ENCODE results near the gene PLXND1. TPM values are rescaled to one million over a fixed set of nuclear protein-coding genes. Genes with fewer than 3 reads are reported as not detected.

Gene PLXND1
- total RNA-seq, 1 donor from 2014 or later: 9.0 TPM

- Histone ChIP-seq H3F3A (ENCODE audit: low read depth) (peaks cover 47% of the 10 kb centered on the region), H3K79me2 (ENCODE audit: low read depth) (no peaks in the 10 kb centered on the region), H3K4me3 (no peak overlapping the region), H3K36me3 (no peaks in the 10 kb centered on the region), H3K4me2 (peak overlapping the region; percentile 92), H3K9ac (no peak overlapping the region), H3K4me1 (peaks cover 25% of the 10 kb centered on the region), H3K27ac (no peak overlapping the region), H3K27me3 (peaks cover 50% of the 10 kb centered on the region), H3K9me3 (ENCODE audit: low read depth) (no peaks in the 10 kb centered on the region), H4K20me1 (ENCODE audit: low read depth) (peaks cover 33% of the 10 kb centered on the region), H2AFZ (replicated peaks) (no peak overlapping the region)
- Mint-ChIP-seq H3K4me3 (peak overlapping the region; percentile 81), H3K27ac (no peak overlapping the region), H3K4me1 (peaks cover 61% of the 10 kb centered on the region), H3K36me3 (no peaks in the 10 kb centered on the region), H3K9me3 (peaks cover 2% of the 10 kb centered on the region), H3K27me3 (ENCODE audit: insufficient read depth, low read depth) (peaks cover 21% of the 10 kb centered on the region)
- DNase-seq (ENCODE audit: low spot score): no peak
- TF ChIP-seq EZH2 (IDR thresholded peaks at IDR 0.05) (no peak), CTCF (IDR thresholded peaks at IDR 0.05) (no peak), EZH2phosphoT487 (IDR thresholded peaks at IDR 0.05) (no peak)
These were observed 2.3 kb downstream of the PLXND1 start for GRCh38 chr3:129603991-129604749.

GRCh38 chr3:129603561-129603942, 2.9 kb downstream of the PLXND1 start:
- Mint-ChIP-seq H3K27ac (no peak overlapping the region), H3K4me1 (peaks cover 63% of the 10 kb centered on the region), H3K4me3 (peak overlapping the region; percentile 67), H3K36me3 (no peaks in the 10 kb centered on the region), H3K9me3 (peaks cover 2% of the 10 kb centered on the region), H3K27me3 (ENCODE audit: insufficient read depth, low read depth) (peaks cover 22% of the 10 kb centered on the region)
- H3K4me3 ChIP-seq: no peak overlapping the region
- no peaks in the 10 kb centered on the region for H3K9me3 ChIP-seq (ENCODE audit: low read depth)
- TF ChIP-seq CTCF (IDR thresholded peaks at IDR 0.05): no peak
- TF ChIP-seq EZH2phosphoT487 (IDR thresholded peaks at IDR 0.05): no peak
- no peak for TF ChIP-seq EZH2 (IDR thresholded peaks at IDR 0.05)
- H3K27ac ChIP-seq: no peak overlapping the region
- H2AFZ ChIP-seq (replicated peaks): no peak overlapping the region
- peaks cover 33% of the 10 kb centered on the region for H4K20me1 ChIP-seq (ENCODE audit: low read depth)
- peak overlapping the region; percentile 25 for H3K4me2 ChIP-seq
- no peak for DNase-seq (ENCODE audit: low spot score)
- no peaks in the 10 kb centered on the region for H3K36me3 ChIP-seq
- H3F3A ChIP-seq (ENCODE audit: low read depth): peaks cover 49% of the 10 kb centered on the region
- peaks cover 25% of the 10 kb centered on the region for H3K4me1 ChIP-seq
- H3K9ac ChIP-seq: no peak overlapping the region
- H3K27me3 ChIP-seq: peaks cover 48% of the 10 kb centered on the region
- no peaks in the 10 kb centered on the region for H3K79me2 ChIP-seq (ENCODE audit: low read depth)

GRCh38 chr3:129602730-129603560, 3.5 kb downstream of the PLXND1 start:
- H3K79me2 ChIP-seq (ENCODE audit: low read depth): no peaks in the 10 kb centered on the region
- peaks cover 42% of the 10 kb centered on the region for H3K27me3 ChIP-seq
- peak; percentile 60 for DNase-seq (ENCODE audit: low spot score)
- H3K4me1 ChIP-seq: peaks cover 30% of the 10 kb centered on the region
- Mint-ChIP-seq H3K36me3 (no peaks in the 10 kb centered on the region), H3K4me3 (no peak overlapping the region), H3K9me3 (peaks cover 2% of the 10 kb centered on the region), H3K4me1 (peaks cover 66% of the 10 kb centered on the region), H3K27ac (peak overlapping the region; percentile 55), H3K27me3 (ENCODE audit: insufficient read depth, low read depth) (peaks cover 19% of the 10 kb centered on the region)
- H3F3A ChIP-seq (ENCODE audit: low read depth): peaks cover 52% of the 10 kb centered on the region
- no peak overlapping the region for H3K27ac ChIP-seq
- TF ChIP-seq EZH2phosphoT487 (IDR thresholded peaks at IDR 0.05) (no peak), EZH2 (IDR thresholded peaks at IDR 0.05) (no peak), CTCF (IDR thresholded peaks at IDR 0.05) (no peak)
- no peaks in the 10 kb centered on the region for H3K36me3 ChIP-seq
- no peak overlapping the region for H3K4me3 ChIP-seq
- no peak overlapping the region for H2AFZ ChIP-seq (replicated peaks)
- H3K9ac ChIP-seq: no peak overlapping the region
- no peaks in the 10 kb centered on the region for H3K9me3 ChIP-seq (ENCODE audit: low read depth)
- peak overlapping the region; percentile 25 for H3K4me2 ChIP-seq
- H4K20me1 ChIP-seq (ENCODE audit: low read depth): peaks cover 33% of the 10 kb centered on the region

Measured in neural progenitor cell (in vitro differentiated cells).